DND-41 (cell line): ENCODE data around the gene SPTLC3.

Experiments
- ATAC-seq: fragments of 200-7000 bp; cut with Tn5 transposase; 3 replicates; pipeline ENCODE4 v1.9.1; 2021; ENCODE audit warnings: low read depth; ENCODE audit not compliant: insufficient read depth
- DNase-seq: peaks from one replicate; pipeline ENCODE4 v3.0.0-alpha.2; 2020
- H2AFZ ChIP-seq: 2 replicates; pipeline ENCODE4 v1.6.0; 2012; ENCODE audit warnings: low read depth, low read length
- H3K27ac ChIP-seq: 2 replicates; pipeline ENCODE4 v1.5.1; 2012; ENCODE audit warnings: low read length, inconsistent platforms
- H3K27me3 ChIP-seq: fragments of 200-600 bp; sonication (generic); 2 replicates; pipeline ENCODE4 v1.6.0; 2012; ENCODE audit warnings: low read length, mild to moderate bottlenecking, inconsistent platforms; ENCODE audit not compliant: insufficient read depth, poor library complexity
- H3K36me3 ChIP-seq: 2 replicates; pipeline ENCODE4 v1.5.1; 2012; ENCODE audit warnings: low read length, inconsistent platforms; ENCODE audit not compliant: insufficient read depth
- H3K4me1 ChIP-seq: 2 replicates; pipeline ENCODE4 v1.5.1; 2012; ENCODE audit warnings: mild to moderate bottlenecking, low read length; ENCODE audit not compliant: insufficient read depth
- H3K4me2 ChIP-seq: 2 replicates; pipeline ENCODE4 v1.6.0; 2012; ENCODE audit warnings: mild to moderate bottlenecking, moderate library complexity, low read length, inconsistent platforms; ENCODE audit not compliant: insufficient read depth
- H3K4me3 ChIP-seq, 2 experiments: fragments of 200-600 bp in 1 of 2; shearing (Covaris generic) in 1 of 2; 2 replicates each; pipeline ENCODE4 v1.5.1; 2012 to 2016; ENCODE audit warnings: inconsistent platforms in 2 of 2, low read length in 2 of 2, mild to moderate bottlenecking in 2 of 2, low read depth in 1 of 2, moderate library complexity in 1 of 2
- H3K79me2 ChIP-seq: 2 replicates; pipeline ENCODE4 v1.6.0; 2012; ENCODE audit warnings: low read length, inconsistent platforms; ENCODE audit not compliant: insufficient read depth
- H3K9ac ChIP-seq: 2 replicates; pipeline ENCODE4 v1.6.0; 2012; ENCODE audit warnings: low read depth, mild to moderate bottlenecking, inconsistent platforms, low read length, moderate library complexity
- H3K9me3 ChIP-seq: 2 replicates; pipeline ENCODE4 v1.5.1; 2012; ENCODE audit warnings: low read length, moderate library complexity, mild to moderate bottlenecking, inconsistent platforms; ENCODE audit not compliant: insufficient read depth, severe bottlenecking
- H4K20me1 ChIP-seq: 2 replicates; pipeline ENCODE4 v1.6.0; 2012; ENCODE audit warnings: low read length; ENCODE audit not compliant: insufficient read depth
- CTCF ChIP-seq: IDR thresholded peaks from 2 replicates; pipeline ENCODE4 v1.5.1; 2012; ENCODE audit warnings: borderline replicate concordance, low read length, moderate library complexity, mild to moderate bottlenecking; ENCODE audit not compliant: poor library complexity, severe bottlenecking; ENCODE audit errors: extremely low read depth
- EZH2 ChIP-seq: IDR thresholded peaks from 3 replicates; pipeline ENCODE4 v1.6.1; 2012; ENCODE audit warnings: borderline replicate concordance, low read depth, mild to moderate bottlenecking, moderate library complexity, low read length, inconsistent platforms; ENCODE audit not compliant: severe bottlenecking

Gene SPTLC3

GRCh38 chr20:13008761-13009681 lies at the start of gene SPTLC3:
Gene SPTLC3, plus strand, starts transcription at chr20:13008972. Its CDS starts 296 bp downstream, at chr20:13009268.
- no peaks in the 10 kb centered on the region for H3K9me3 ChIP-seq
- ATAC-seq (no peak), DNase-seq (no peak)
- peaks cover 23% of the 10 kb centered on the region for H3K27me3 ChIP-seq
- H3K79me2 ChIP-seq, result no peaks in the 10 kb centered on the region
- no peaks in the 10 kb centered on the region for H4K20me1 ChIP-seq
- no peaks in the 10 kb centered on the region for H3K36me3 ChIP-seq
- no peak within 1 kb of the TSS for H3K27ac ChIP-seq
- H3K4me2 ChIP-seq, result peak within 1 kb of the TSS; percentile 42
- H3K4me3 ChIP-seq, result no peak within 1 kb of the TSS
- no peak for TF ChIP-seq EZH2
- TF ChIP-seq CTCF, result no peak
- no peak within 1 kb of the TSS for H3K9ac ChIP-seq
- peak within 1 kb of the TSS; percentile 36; the same call in 1 of the 2 replicates for H2AFZ ChIP-seq
- peaks cover 8% of the 10 kb centered on the region for H3K4me1 ChIP-seq

- no peaks in the 10 kb centered on the region for H3K79me2 ChIP-seq
- no peaks in the 10 kb centered on the region for H3K36me3 ChIP-seq
- no peaks in the 10 kb centered on the region for H4K20me1 ChIP-seq
- no peak for TF ChIP-seq CTCF
- no peak for TF ChIP-seq EZH2
- H3K9me3 ChIP-seq, result no peaks in the 10 kb centered on the region
- H3K27ac ChIP-seq, result no peak overlapping the region
- H3K4me1 ChIP-seq, result no peaks in the 10 kb centered on the region
- no peak overlapping the region for H3K4me2 ChIP-seq
- ATAC-seq (no peak), DNase-seq (no peak)
- peaks cover 16% of the 10 kb centered on the region for H3K27me3 ChIP-seq
- H3K9ac ChIP-seq, result no peak overlapping the region
- H2AFZ ChIP-seq, result no peak overlapping the region
- H3K4me3 ChIP-seq, result no peak overlapping the region
Measured at GRCh38 chr20:12961725-12962124, 47.0 kb upstream of the SPTLC3 start.

GRCh38 chr20:12962895-12963294 lies 45.9 kb upstream of the SPTLC3 start:
- no peaks in the 10 kb centered on the region for H3K9me3 ChIP-seq
- H3K4me2 ChIP-seq, result no peak overlapping the region
- no peak overlapping the region for H3K9ac ChIP-seq
- H4K20me1 ChIP-seq, result no peaks in the 10 kb centered on the region
- peaks cover 16% of the 10 kb centered on the region for H3K27me3 ChIP-seq
- no peak overlapping the region for H3K4me3 ChIP-seq
- no peak overlapping the region for H3K27ac ChIP-seq
- TF ChIP-seq EZH2, result no peak
- TF ChIP-seq CTCF, result no peak
- no peak for ATAC-seq
- no peaks in the 10 kb centered on the region for H3K4me1 ChIP-seq
- DNase-seq, result no peak
- H2AFZ ChIP-seq, result no peak overlapping the region
- H3K79me2 ChIP-seq, result no peaks in the 10 kb centered on the region
- no peaks in the 10 kb centered on the region for H3K36me3 ChIP-seq
